C4-2B (cell line): ENCODE measurements around the gene MARF1.

ENCODE experiments used
- CTCF ChIP-seq: fragments of 450-650 bp; conservative IDR thresholded peaks from 2 replicates; pipeline ENCODE4 v1.5.1; 2017; ENCODE audit warnings: mild to moderate bottlenecking
- ZFX ChIP-seq: fragments of 450-650 bp; IDR thresholded peaks from 2 replicates; pipeline ENCODE4 v1.6.1; 2017

- TF ChIP-seq CTCF (no peak), ZFX (no peak)
Measured at GRCh38 chr16:15658149-15658548, 15.2 kb upstream of the MARF1 start.
